GM23248 (cell line): ENCODE results near the gene SEMA5B. TPM values are rescaled to one million over a fixed set of nuclear protein-coding genes. Genes with fewer than 3 reads are reported as not detected.

Experiments used
- DNase-seq: peaks from one replicate; pipeline ENCODE4 v3.0.0-alpha.2; 2015
- H2AFZ ChIP-seq: fragments of 200-600 bp; sonication (generic); 2 replicates; pipeline ENCODE4 v1.6.1; 2016; ENCODE audit warnings: antibody characterized with exemption
- H3F3A ChIP-seq: fragments of 200-600 bp; sonication (generic); 2 replicates; pipeline ENCODE4 v1.6.1; 2016; ENCODE audit warnings: mild to moderate bottlenecking, antibody characterized with exemption, mixed run types; ENCODE audit not compliant: insufficient read depth
- H3K27ac ChIP-seq: fragments of 200-600 bp; sonication (generic); 2 replicates; pipeline ENCODE4 v1.5.1; 2016; ENCODE audit warnings: mild to moderate bottlenecking
- H3K27me3 ChIP-seq: fragments of 200-600 bp; sonication (generic); replicated peaks from 2 replicates; pipeline ENCODE4 v1.6.1; 2016; ENCODE audit warnings: mild to moderate bottlenecking; ENCODE audit not compliant: insufficient read depth
- H3K36me3 ChIP-seq: fragments of 200-600 bp; sonication (generic); 2 replicates; pipeline ENCODE4 v1.6.1; 2016; ENCODE audit warnings: low read depth, mild to moderate bottlenecking
- H3K4me1 ChIP-seq: fragments of 200-600 bp; sonication (generic); 2 replicates; pipeline ENCODE4 v1.6.1; 2016; ENCODE audit warnings: mild to moderate bottlenecking; ENCODE audit not compliant: insufficient read depth
- H3K4me2 ChIP-seq: fragments of 200-600 bp; sonication (generic); one replicate; pipeline ENCODE4 v1.6.1; 2016; ENCODE audit warnings: mild to moderate bottlenecking; ENCODE audit not compliant: unreplicated experiment
- H3K4me3 ChIP-seq: fragments of 200-600 bp; sonication (generic); 2 replicates; pipeline ENCODE4 v1.5.1; 2016; ENCODE audit warnings: mild to moderate bottlenecking
- H3K79me2 ChIP-seq: fragments of 200-600 bp; sonication (generic); 2 replicates; pipeline ENCODE4 v1.6.1; 2016; ENCODE audit warnings: mild to moderate bottlenecking; ENCODE audit not compliant: insufficient read depth
- H3K9ac ChIP-seq: fragments of 200-600 bp; sonication (generic); 2 replicates; pipeline ENCODE4 v1.6.1; 2016; ENCODE audit warnings: mild to moderate bottlenecking
- H3K9me2 ChIP-seq: fragments of 200-600 bp; sonication (generic); 2 replicates; pipeline ENCODE4 v1.6.1; 2016; ENCODE audit warnings: mixed run types, mild to moderate bottlenecking, moderate library complexity; ENCODE audit not compliant: insufficient read depth
- H3K9me3 ChIP-seq: fragments of 200-600 bp; sonication (generic); one replicate; pipeline ENCODE4 v1.6.1; 2017; ENCODE audit warnings: low read depth
- H4K20me1 ChIP-seq: fragments of 200-600 bp; sonication (generic); 2 replicates; pipeline ENCODE4 v1.6.0; 2016; ENCODE audit not compliant: insufficient read depth
- EZH2 ChIP-seq: fragments of 200-600 bp; sonication (generic); IDR thresholded peaks from 2 replicates; pipeline ENCODE4 v1.6.1; 2018; ENCODE audit warnings: antibody characterized with exemption, mild to moderate bottlenecking; ENCODE audit not compliant: insufficient read depth, poor library complexity, severe bottlenecking
- EZH2phosphoT487 ChIP-seq: fragments of 200-600 bp; sonication (generic); IDR thresholded peaks from 2 replicates; pipeline ENCODE4 v1.6.1; 2018; ENCODE audit warnings: antibody characterized with exemption, moderate library complexity, mild to moderate bottlenecking, low read depth; ENCODE audit not compliant: insufficient read depth
- WGBS, 2 experiments: methylation state at CpG; one replicate each; pipeline ENCODE4 v1.1.6; 2015 to 2017; ENCODE audit warnings: low lambda C conversion rate in 2 of 2, low coverage in 1 of 2; ENCODE audit errors: missing lambda C conversion rate in 2 of 2; 5-methylcytosine and 5-hydroxymethylcytosine counted together
- in situ Hi-C: fragments of 300-500 bp; cut with MboI; formaldehyde crosslinking; loops from 2 replicates; pipeline ENCODE4 v1.15.0; 2020
- polyA plus RNA-seq: library from polyadenylated mRNA; unstranded; fragments of >200 nt; fragmentation: Nextera tagmentation; extraction: Ambion mirVana; gene quantifications from 2 replicates; pipeline ENCODE4 v1.2.1, GENCODE V29; 2016
- total RNA-seq: library from RNA; depleted of rRNA; stranded (reverse); fragments of >200 nt; shearing (Covaris generic); gene quantifications from 2 replicates; pipeline ENCODE4 v1.2.3, GENCODE V29; 2014

SEMA5B gene
- total and polyA plus RNA-seq, 2 experiments from 2014 or later, result not detected

- Histone ChIP-seq H3K9me3 (no peaks in the 10 kb centered on the region), H3K27me3 (peaks cover 60% of the 10 kb centered on the region), H3F3A (no peaks in the 10 kb centered on the region), H3K79me2 (no peaks in the 10 kb centered on the region), H3K9me2 (peaks cover 3% of the 10 kb centered on the region; the same call in 1 of the 2 replicates), H2AFZ (no peak overlapping the region), H4K20me1 (no peaks in the 10 kb centered on the region), H3K4me1 (no peaks in the 10 kb centered on the region), H3K4me2 (no peak overlapping the region), H3K36me3 (no peaks in the 10 kb centered on the region), H3K27ac (no peak overlapping the region), H3K4me3 (no peak overlapping the region), H3K9ac (no peak overlapping the region)
- DNase-seq, result no peak
- TF ChIP-seq EZH2, result no peak
- TF ChIP-seq EZH2phosphoT487, result no peak
- WGBS, 2 experiments, result 67 to 72% methylated on average over 5 of the region's 5 CpGs
- in situ Hi-C loops, result no loop called here
Measured at GRCh38 chr3:122932251-122932967, 95.2 kb downstream of the SEMA5B start.

- H3K36me3 ChIP-seq, result no peaks in the 10 kb centered on the region
- H3K4me3 ChIP-seq, result no peak overlapping the region
- H3K4me2 ChIP-seq, result no peak overlapping the region
- no peaks in the 10 kb centered on the region for H3K4me1 ChIP-seq
- no peak overlapping the region for H3K9ac ChIP-seq
- in situ Hi-C loops, result no loop called here
- H3K79me2 ChIP-seq, result no peaks in the 10 kb centered on the region
- H3K9me2 ChIP-seq, result peaks cover 3% of the 10 kb centered on the region; the same call in 1 of the 2 replicates
- TF ChIP-seq EZH2phosphoT487 (no peak), EZH2 (no peak)
- H3K9me3 ChIP-seq, result no peaks in the 10 kb centered on the region
- H4K20me1 ChIP-seq, result no peaks in the 10 kb centered on the region
- 67 to 74% methylated on average over 4 of the region's 4 CpGs for WGBS, 2 experiments
- peaks cover 55% of the 10 kb centered on the region for H3K27me3 ChIP-seq
- no peak overlapping the region for H2AFZ ChIP-seq
- H3F3A ChIP-seq, result no peaks in the 10 kb centered on the region
- no peak for DNase-seq
- no peak overlapping the region for H3K27ac ChIP-seq
Measured at GRCh38 chr3:122931636-122932035, 95.9 kb downstream of the SEMA5B start.

GRCh38 chr3:122930063-122930997 is 97.2 kb downstream of the SEMA5B start:
- Histone ChIP-seq H3K27me3 (peaks cover 46% of the 10 kb centered on the region), H3K36me3 (no peaks in the 10 kb centered on the region), H3K79me2 (no peaks in the 10 kb centered on the region), H3K4me2 (no peak overlapping the region), H3K9ac (no peak overlapping the region), H3K4me1 (no peaks in the 10 kb centered on the region), H3K9me2 (peaks cover 3% of the 10 kb centered on the region; the same call in 1 of the 2 replicates), H3K4me3 (no peak overlapping the region), H4K20me1 (no peaks in the 10 kb centered on the region), H3K9me3 (no peaks in the 10 kb centered on the region), H2AFZ (no peak overlapping the region), H3K27ac (no peak overlapping the region), H3F3A (no peaks in the 10 kb centered on the region)
- no peak for DNase-seq
- WGBS, 2 experiments, result 54 to 58% methylated on average over 14 of the region's 14 CpGs
- TF ChIP-seq EZH2phosphoT487 (no peak), EZH2 (no peak)
- in situ Hi-C loops, result no loop called here

- Histone ChIP-seq H3F3A (no peaks in the 10 kb centered on the region), H3K9me3 (no peaks in the 10 kb centered on the region), H3K36me3 (no peaks in the 10 kb centered on the region), H3K9me2 (peaks cover 3% of the 10 kb centered on the region; the same call in 1 of the 2 replicates), H3K27ac (no peak overlapping the region), H2AFZ (no peak overlapping the region), H3K27me3 (peaks cover 46% of the 10 kb centered on the region), H3K9ac (no peak overlapping the region), H3K79me2 (no peaks in the 10 kb centered on the region), H3K4me2 (no peak overlapping the region), H4K20me1 (no peaks in the 10 kb centered on the region), H3K4me1 (no peaks in the 10 kb centered on the region), H3K4me3 (no peak overlapping the region)
- no peak for DNase-seq
- in situ Hi-C loops, result no loop called here
- TF ChIP-seq EZH2phosphoT487, result no peak
- TF ChIP-seq EZH2, result no peak
- WGBS, 2 experiments, result 9 to 11% methylated on average over 12 of the region's 12 CpGs
Measured at GRCh38 chr3:122929188-122930062, 98.1 kb downstream of the SEMA5B start.
